Activated naive CD4-positive, alpha-beta T cell treated with Interleukin-2 at 50 U/mL for 16 hours (primary cell): ENCODE results near the gene AOAH.
"Not testable (repeated sequence)": the region's sequence is repeated elsewhere in the genome, so short reads cannot be mapped to it uniquely, and the experiment has no call there.

Experiments
- DNase-seq: peaks from one replicate; pipeline ENCODE4 v3.0.0-alpha.2; 2020

AOAH gene

DNA sequence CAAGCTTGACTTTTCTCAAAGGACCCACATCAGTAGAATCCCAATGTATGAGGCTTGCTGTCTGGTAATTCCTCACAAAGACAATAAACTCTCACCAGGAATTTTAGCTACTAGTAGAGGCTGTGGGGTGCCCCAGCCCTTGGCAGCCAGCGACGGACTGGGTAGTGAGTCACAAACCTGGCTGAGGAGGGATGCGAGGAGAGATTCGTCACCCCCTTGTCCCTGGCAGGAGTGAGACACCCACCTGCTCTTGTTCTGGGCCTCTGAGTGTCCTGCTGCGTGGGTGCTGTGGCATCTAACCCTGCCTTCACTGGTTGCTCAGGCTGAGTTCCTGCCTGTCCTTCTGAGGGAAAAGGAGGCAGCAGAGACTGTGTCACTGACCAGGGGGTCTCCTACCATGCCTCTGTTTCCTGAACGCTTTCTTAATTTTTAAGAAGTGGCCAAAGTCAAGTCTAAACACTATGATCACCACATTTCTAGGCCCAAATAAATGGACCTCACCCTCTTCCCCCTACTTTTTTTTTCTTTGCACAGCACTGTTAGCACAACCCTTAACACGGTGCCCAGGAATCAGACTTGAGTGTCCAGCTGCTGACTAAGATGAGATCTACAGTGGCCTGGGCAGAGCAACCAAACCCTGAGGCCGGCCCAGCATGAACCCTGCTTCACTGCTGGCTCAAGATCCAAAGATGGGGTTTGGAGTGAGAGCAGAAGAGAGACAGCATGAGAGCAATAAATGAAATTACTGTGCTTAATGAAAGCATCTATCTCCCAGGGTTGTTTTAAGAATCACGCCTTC, 188.2 kb downstream of the AOAH start:
- no peak for DNase-seq

DNA sequence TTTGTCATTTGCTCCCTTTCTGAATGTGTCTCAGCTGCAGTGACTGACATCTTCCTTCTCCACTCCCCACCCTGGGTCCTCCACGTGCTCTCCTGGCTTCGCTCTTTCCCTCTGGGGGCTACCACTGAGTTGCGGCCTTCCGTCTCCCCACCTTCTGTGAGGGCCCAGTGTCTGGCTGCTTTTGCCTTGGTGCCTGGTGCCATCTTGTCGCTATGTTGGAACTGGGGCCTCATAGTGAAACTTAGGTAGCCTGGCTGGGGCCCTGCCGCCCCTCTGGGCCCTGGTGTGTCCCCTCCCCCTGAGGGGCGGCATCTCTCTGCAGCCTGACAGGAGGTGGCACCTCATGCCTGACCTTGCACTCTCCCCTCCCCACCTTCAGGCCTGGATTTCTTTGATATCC, 190.6 kb downstream of the AOAH start:
- no peak for DNase-seq

DNA sequence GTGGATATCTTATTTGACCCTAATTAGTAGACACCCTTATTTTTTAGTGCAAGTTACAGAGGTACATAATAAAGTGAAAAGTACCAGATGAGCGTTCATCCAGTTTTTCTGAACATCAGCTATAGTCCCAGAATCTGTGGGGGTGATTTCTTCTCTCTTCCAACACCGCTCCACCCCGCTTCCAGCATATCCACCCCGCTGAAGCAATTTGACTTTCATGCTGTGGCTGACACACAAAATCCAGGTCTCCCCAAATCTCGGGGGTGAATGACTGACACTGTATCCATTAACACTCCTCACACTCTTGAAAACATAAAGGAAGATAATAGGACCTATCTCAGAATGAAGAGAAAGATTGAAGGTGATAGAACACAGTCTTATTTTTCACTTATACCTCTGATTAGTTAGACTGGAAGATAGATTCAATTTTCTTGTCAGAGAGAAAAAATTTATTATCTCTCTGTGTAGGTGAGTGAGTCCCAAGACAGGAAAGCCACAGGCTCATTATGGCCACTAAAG, 191.3 kb downstream of the AOAH start:
- DNase-seq: no peak

DNA sequence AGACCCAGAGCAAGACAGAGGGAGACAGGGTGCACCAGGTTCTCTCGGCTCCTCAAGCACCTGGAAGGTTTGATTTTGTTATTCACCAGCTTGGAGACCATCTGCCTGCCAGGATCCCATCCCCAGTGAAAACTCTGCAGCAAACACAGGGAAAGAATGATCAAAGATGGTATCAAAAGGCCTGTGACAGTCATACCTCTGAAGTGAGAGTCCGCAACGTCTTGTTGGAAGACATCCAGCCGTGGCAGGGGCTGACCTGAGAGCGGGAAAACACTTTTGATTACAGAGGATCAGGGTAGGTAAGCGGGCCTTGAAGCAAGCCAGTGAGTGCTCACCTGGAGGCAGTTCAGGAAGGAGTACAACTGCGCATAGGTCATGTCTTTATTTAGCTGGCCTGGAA, 192.3 kb downstream of the AOAH start:
- no peak for DNase-seq

DNA sequence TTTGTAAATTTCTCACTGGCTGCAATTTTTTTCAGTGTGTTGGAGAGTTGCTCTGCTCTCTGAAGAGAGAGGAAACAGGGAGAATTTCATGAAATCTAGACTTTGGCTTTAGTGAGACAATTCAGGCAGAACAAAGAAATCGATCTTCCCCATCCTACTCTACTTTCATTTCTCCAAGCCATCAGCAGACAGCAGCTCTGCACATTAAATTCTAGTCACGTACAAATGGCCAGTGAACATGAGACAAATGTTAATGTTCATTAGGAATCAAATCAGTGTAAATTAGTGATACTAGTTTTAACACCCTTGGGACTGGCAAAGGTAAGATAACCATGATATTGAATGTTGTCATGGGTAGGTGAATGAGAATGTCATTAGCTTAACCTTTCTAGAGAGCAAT, 193.8 kb downstream of the AOAH start:
- DNase-seq: no peak

DNA sequence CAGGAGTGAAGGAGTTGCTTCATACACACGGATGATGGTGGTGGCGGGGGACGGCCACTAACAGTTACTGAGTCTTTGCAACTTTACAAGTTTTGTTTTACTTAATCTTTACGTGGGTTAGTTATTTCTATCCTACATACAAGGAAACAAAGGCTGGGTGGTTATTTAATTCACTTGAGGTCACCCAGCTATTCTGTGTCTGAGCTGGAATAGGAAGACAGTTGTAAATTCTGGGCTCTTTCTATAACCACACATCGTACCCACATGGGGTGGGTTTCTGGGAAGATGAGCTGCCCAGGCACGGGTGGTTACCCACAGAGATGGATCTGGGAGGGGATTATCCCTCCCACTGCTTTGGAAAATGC, 196.8 kb downstream of the AOAH start:
- no peak for DNase-seq

DNA sequence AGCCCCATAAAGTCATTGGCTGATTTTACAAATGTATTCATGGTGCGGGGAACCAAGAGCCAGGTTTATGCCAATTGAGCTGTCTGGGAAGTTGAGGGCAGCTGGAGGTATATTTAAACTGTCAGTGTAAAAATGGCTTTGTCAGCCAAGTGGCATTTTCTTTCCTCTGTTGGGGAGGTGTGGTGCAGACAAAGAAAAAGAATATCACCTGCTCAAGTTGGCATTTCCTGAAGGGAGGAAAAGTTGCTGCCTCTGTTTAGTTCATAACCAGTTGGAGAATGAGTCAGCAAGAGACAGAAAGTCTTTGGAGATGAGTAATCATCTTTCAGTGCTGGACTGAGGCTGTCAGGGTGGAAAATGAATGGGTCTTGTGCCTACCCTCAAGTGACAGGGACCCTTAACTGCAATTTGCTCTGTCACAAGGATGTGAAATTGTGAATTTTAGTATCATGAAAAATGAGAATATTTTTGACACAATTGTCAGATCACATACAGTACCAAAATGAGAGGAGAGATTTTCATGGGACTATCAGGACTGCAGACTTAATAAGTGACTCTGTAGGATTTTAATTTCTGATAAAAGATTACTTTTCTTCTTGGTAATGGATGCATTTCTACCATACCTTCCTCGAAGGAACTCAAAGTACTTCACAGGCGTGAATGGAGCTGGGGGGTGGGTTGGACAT, 197.3 kb downstream of the AOAH start:
- no peak for DNase-seq

DNA sequence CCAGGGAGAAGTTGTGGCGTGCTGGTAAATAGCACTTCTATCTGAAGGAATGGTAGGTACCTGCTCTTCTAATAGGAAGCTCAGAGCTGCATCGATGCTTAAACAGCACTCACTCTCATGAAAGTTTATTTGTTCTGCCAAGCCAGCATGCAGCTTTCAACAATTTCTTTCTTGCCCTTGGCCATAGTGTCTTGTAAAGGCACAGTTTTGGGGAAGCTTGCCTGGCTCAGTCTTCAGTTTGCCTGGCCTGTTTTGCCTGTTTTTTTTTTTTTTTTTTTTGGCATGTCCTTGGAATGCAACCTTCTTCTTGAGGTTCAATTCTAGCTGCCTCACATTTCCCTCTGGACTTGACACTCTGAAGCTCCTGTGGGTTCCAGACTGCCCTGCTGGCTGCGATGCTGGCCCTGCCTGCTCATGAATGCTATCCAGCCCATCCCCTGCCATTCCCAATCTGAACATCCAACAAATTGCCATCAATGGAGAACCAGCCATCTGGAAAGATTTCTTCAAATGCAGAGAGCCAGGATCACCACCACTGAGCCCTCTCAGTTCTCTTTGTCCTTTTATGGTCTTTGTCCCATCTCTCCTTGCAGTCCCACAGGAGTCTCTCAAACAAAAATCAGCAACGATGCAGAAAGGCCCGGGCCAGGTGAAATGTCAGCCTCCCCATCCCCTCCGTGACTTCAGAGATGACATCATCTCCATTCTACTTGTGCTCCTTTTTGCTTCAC, 200.8 kb downstream of the AOAH start:
- no peak for DNase-seq

DNA sequence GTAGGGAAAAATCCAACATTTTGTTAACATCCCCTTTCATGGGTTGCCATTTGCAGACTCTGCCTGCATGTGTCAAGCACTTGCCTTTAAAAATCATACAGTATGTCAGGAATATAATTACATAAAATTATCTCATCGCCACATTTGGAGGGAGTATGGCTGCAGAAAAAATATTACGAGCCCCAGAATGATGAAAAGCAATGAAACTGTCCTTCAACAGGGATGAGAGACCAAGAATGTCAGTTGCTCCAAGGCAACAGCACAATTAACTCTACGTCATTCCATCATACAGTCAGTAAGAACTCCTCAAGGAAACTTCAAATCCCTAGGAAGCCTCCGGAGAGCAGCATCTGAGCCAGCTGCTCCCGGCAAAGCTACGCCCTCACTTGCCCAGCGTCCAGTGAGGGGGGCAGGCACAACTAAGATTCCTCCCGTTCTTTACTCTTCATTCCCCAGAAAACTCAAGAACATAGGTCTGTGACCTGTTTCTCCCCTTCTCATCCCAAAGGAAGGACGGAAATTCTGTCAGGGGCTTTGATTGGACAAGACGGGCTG, 201.8 kb downstream of the AOAH start:
- no peak for DNase-seq

DNA sequence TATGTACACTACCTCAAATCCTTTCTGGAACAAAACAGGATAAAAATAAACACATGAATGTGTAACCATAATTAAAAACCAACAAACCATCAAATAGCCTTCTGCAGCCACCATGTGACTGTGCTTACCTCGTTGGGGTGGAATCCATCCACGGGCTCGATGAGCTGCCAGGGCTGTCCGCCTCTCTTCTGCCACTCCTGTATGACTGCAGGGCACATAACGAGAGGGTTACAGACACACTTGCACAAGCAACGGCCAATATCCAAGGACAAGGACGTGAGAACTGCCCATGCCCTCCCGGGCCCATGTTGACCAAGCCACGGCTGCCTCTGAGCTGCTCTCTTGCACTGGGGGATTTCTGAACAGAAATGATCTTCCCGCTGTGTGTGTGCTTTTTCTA, 202.4 kb downstream of the AOAH start:
- no peak for DNase-seq

DNA sequence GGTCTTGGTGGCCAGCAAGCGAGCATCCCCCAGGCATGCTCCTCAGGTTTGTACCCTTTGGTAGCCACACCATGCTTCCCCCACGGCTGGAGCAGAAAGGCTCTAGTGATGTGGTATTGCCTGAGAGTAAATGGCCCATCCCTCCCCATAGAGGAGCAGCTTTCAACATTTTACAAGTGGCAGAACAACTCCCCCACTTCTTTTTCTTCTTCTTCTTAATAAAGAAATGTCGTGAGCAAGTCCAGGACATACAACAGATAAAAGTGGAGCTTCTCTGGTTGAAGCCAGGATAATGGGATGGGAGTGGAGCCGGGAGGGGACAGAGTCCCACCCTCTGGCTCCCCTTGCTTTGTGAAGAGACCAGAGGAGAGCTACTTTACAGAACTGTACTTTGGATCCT, 203.2 kb downstream of the AOAH start:
- no peak for DNase-seq

DNA sequence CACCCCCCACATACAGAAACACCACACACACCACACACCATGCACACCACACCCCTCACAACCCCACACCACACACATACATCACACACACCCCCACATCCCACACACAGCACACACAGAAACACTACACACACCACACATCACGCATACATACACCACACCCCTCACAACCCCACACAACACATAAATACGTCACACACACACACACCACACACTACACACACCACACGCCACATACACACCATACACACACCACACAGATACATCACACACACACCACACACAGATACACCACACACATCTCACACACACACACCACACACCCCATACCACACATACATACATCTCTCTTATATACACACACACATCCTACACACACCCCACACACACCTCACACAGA, 208.4 kb downstream of the AOAH start:
- DNase-seq: no peak

DNA sequence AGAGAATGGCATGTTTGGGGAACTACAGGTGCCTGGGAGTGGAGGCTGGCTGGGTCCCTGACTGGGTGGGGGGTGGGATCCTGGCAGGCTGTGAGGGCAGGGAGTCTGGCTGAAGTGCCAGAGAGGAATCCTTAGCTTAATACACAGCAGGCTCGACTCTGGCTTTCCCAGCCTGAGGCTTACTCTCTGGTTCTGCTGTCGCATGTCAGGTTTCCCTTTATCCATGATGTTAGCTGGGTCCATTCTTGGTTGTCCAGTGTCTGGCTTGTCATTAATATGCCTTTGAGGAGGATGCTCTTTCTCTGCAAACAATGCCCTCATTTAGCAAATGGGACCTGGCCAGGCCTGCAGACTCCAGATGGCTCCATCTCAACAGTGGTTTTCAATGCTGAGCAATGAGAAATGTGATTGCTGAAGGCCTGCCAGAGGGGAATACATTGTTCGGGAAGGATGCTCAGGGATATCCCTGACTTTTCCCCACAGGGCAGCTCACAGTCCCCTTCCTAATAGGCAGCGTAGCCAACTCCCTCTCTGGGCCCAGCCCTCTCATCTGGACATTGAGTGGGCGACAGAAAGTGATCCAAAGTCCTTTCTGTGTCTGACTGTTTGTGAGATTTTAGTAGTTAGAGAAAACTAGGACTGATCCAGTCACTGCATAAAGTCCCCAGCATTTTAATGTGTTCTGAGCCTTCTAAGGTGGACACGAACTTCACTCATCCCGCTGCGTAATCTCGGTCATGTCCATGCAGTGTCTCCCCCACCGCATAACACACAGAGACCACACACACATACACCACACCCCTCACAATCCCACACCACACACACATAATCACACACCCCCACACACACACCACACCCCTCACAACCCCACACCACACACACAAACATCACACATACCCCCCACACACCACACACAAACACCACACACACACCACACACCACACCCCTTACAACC, 209.7 kb downstream of the AOAH start:
- DNase-seq: no peak

DNA sequence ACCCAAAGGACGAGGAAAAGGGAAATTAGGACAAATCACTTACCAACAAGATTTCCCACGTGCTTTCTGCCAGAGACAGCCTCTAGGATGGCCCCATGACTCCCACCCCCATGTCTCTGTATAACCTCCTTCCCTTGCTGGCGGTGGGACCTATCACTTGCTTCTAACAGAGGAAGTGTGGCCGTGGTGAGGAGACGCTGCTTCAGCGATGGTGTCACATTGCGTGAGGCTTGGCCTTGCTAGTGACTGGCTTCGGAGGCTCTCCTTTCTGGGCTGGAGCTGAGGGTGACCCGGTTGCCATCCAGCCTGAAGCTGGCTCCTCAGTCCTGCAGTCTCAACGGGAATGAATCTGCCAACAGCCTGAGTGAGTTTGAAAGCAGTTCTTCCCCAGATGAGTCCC, 210.9 kb downstream of the AOAH start:
- no peak for DNase-seq

DNA sequence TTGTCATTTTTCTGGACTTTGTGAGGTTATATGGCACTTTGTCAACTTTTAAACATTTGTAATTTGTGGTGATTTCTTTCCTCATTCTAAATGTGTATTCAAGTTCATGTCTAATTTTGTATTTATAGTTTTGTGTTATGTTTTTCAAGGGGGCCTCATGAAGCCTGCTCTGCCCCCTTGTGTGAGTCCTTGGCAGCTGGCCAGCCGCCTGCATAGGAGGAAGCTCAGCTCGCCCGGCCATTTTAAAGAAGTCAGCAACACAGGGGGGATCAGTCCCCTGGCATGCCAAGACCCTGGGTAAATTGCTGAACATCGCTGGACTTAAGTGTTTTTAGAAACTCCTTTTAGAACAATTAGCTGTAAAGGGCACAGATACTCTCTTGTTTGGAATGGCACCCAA, 211.7 kb downstream of the AOAH start:
- DNase-seq: no peak

DNA sequence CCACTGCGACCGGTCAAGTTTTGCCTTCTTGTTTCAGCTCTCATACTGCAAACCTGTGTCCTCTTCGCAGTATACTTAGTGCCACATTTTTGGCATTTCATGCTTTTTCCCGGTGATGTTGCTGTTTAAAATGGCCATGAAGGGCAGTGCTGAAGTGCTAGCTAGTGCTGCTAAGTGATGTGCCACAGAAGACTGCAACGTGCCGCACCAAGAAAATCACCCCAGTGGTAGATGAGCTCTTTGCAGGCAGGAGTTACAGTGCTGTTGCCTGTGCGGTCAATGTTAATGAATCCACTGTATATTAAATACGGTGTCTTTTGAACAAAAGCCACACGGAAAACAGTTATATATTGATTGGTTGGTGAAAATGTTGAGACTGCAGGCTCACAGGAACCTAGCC, 214.3 kb downstream of the AOAH start:
- DNase-seq: no peak

DNA sequence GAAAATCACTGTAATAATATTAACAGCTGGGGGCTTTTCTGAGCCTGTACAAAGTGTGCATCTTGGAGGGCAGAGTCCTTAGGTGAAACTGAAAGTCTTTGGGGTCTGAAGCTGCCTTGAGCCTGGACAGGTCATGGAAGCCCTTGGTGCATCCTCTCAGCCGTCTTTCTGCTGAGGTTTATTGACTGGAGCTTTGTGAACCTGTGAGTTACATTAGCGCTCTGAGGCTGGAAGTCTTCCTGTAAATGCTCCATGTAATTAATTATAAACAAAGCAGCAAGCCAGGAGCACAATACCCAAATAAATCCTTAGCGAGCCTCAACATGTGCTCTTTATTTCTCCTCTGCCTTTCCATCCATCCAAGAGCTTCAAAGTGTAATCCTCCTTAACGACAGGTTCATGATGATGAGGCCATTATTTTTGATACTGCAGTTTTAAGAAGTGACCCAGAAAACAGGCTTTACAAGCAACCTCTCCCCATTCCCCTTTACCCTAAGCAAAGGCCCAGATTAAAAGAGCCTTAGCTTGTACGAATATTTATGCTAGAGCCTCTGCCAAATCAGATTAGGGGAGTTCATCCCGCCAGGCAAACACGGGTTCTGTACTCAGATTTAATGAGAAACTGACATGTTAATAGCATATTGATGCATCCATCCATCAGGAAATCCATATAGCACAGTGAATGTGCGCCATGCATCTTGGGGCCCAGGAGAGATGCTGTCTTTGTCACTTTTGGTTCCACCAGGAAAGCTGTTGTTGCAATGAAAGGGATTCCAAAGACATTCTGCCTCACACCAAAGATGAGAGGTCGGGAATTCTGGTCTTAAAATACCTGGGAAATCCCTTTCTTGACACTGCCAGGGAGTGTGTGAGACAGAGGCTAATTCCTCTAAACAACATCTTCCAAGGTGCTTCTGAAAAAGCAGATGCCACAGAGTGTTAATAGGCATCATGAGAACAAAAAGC, 216.5 kb downstream of the AOAH start:
- DNase-seq: no peak

DNA sequence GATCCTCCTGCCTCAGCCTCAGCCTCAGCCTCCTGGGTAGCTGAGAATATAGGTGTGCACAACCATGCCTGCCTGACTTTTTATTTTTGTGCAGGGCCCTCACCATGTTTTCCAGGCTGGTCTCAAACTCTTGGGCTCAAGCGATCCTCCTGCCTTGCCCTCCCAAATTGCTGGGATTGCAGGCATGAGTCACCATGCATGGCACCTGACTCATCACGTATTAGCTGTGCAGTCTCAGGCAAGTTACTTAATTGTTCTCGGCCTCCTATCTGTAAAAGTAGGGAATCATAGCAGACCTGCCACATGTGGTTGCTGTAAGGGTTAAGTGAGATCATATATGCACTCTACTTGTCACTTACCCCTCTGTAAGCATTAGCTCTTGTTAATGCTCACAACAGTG, 217.5 kb downstream of the AOAH start:
- no peak for DNase-seq

DNA sequence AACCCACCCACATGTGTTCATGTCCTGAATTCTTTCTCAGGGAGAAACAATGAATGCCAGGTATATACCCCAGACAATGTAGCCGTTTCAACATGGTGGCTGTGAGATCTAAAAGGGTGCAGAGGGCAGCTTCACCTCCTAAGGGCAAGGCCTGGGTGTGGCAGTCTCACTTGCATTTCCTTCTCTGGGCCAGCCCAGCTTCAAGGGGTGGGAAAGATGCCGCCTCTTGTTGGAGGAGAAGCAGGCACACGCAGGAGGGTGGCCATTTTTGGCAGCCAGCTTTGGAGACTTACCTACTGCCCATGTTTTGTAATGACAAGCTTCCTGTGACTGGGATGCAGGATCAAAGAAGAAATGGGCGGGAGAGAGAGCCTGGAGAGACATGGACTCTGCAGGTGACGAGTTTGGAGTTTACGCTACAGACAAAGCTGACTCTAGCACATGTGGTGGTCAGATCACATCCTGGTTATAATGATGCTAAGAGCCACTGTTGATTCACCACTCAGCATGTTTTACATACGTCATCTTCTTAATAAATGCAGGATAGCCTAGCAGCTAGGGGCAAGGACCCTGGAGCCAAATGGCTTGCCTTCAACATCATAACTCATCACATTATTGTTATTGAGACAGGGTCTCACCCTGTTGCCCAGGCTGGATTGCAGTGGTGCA, 218.0 kb downstream of the AOAH start:
- no peak for DNase-seq

DNA sequence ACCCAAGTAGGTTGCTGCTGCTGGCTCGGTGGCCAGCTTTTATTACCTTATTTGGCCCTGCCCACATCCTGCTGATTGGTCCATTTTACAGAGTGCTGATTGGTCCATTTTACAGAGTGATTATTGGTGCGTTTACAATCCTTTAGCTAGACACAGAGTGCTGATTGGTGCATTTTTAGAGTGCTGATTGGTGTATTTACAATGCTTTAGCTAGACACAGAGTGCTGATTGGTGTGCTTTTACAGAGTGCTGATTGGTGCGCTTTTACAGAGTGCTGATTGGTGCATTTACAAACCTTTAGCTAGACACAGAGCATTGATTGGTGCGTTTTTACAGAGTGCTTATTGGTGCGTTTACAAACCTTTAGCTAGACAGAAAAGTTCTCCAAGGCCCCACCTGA, 219.7 kb downstream of the AOAH start:
- not testable (repeated sequence) for DNase-seq

DNA sequence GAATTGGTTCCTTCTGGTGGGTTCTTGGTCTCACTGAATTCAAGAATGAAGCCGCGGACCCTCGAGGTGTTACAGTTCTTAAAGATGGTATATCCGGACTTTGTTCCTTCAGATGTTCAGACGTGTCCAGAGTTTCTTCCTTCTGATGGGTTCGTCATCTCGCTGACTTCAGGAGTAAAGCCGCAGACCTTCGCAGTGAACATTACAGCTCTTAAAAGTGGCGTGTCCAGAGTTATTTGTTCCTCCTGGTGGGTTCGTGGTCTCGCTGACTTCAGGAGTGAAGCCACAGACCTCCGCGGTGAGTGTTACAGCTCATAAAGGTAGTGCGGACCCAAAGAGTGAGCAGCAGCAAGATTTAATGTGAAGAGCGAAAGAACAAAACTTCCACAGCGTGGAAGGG, 220.1 kb downstream of the AOAH start:
- not testable (repeated sequence) for DNase-seq
